ENCODE measurements around the gene SMYD5. TPM values are rescaled to one million over a fixed set of nuclear protein-coding genes. Genes with fewer than 3 reads are reported as not detected.

SMYD5 gene
- total and polyA plus RNA-seq, 7 experiments from 2014 or later, result 25.1 to 76.2 (median 32.5) TPM

DNA sequence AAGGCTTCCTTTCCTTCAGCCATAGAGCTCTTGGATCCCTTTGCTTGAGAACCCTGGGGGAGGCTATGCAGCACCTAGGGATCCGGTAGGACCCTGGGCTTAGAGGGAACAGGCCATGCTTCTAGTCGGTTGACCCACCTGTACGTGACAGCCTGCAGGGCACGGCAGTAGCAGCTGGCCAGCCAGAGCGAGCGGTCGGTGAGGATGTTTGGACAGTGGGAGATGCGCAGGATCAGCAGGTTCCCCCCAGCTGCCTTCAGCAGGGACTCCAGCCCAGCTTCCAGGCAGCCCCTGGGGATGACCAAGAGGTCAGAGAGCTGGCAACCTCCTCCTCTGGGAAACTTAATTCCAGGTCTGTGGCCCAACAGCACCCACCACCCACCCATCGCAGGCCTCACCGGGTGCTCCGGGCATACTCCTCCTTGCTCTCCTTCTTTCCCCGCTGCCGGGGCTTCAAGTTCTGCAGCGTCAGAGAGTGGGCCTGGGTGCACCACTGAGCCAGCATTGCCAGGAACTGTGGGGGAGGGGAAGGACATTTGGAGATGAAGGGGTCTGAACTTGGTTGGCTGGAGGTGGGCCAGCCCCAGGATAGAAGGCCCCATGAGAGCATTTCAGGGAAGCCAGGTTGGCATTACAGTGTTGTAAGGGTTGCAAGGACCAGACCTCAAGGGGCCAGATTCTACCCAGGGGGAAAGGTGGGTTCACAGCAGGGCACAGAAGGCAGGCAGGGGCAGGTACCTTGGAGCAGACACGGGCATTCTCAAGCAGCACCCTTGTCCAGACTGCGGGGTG lies 49.7 kb downstream of the SMYD5 start:
- Mint-ChIP-seq H3K36me3 (peaks cover 0 to 9% (median 5%) of the 10 kb centered on the region in 5 donors), H3K27ac (no peak overlapping the region), H3K4me3 (no peak overlapping the region), H3K27me3 (no peaks in the 10 kb centered on the region), H3K4me1 (peaks cover 11 to 22% (median 19%) of the 10 kb centered on the region in 7 donors), H3K9me3 (peaks cover 0 to 3% (median 0%) of the 10 kb centered on the region in 11 donors)
- H3K4me3 ChIP-seq (ENCODE audit: low read length), result no peak overlapping the region
- H3K4me1 ChIP-seq (ENCODE audit: control insufficient read depth in 2 of 2, insufficient read depth in 2 of 2, low read length in 2 of 2), result peaks cover 0 to 9% of the 10 kb centered on the region in 2 donors
- H3K9me3 ChIP-seq (ENCODE audit: control insufficient read depth in 2 of 3, low read length in 3 of 3), result no peaks in the 10 kb centered on the region
- peaks cover 0 to 50% (median 0%) of the 10 kb centered on the region in 3 experiments for H3K36me3 ChIP-seq (ENCODE audit: control insufficient read depth in 2 of 3, insufficient read depth in 3 of 3, low read length in 3 of 3)
- H3K27me3 ChIP-seq (ENCODE audit: control insufficient read depth in 2 of 2, insufficient read depth in 2 of 2, low read length in 2 of 2), result no peaks in the 10 kb centered on the region
- CTCF ChIA-PET, result no interaction called here
- ATAC-seq (no peak), DNase-seq (no peak)
- H3K27ac ChIP-seq (ENCODE audit: low read depth, low read length), result no peak overlapping the region
- POLR2A ChIA-PET, result no interaction called here
- intact Hi-C loops (cut with micrococcal nuclease), result no loop called here

DNA sequence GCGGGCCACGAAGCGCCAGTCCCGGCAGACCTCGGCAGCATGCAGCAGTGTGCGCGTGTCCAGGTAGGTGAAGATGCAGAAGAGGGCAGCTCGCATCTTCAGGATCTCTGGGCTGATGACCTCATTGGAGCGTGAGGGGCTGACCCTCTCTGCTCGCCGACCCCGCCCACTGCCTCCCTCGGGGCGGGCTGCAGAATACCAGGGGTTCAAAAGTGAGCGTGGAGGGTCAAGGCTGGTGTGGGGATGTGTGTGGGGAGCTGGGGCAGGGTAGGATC lies 50.2 kb downstream of the SMYD5 start:
- Mint-ChIP-seq H3K27ac (no peak overlapping the region), H3K9me3 (peaks cover 0 to 3% (median 0%) of the 10 kb centered on the region in 11 donors), H3K4me3 (no peak overlapping the region), H3K27me3 (no peaks in the 10 kb centered on the region), H3K4me1 (peaks cover 11 to 20% (median 18%) of the 10 kb centered on the region in 7 donors), H3K36me3 (peaks cover 0 to 9% (median 5%) of the 10 kb centered on the region in 5 donors)
- no peak overlapping the region for H3K27ac ChIP-seq (ENCODE audit: low read depth, low read length)
- DNase-seq (no peak), ATAC-seq (no peak)
- H3K36me3 ChIP-seq (ENCODE audit: control insufficient read depth in 2 of 3, insufficient read depth in 3 of 3, low read length in 3 of 3), result peaks cover 0 to 45% (median 0%) of the 10 kb centered on the region in 3 experiments
- ChIA-PET CTCF (no interaction called here), POLR2A (no interaction called here)
- intact Hi-C loops (cut with micrococcal nuclease), result no loop called here
- H3K27me3 ChIP-seq (ENCODE audit: control insufficient read depth in 2 of 2, insufficient read depth in 2 of 2, low read length in 2 of 2), result no peaks in the 10 kb centered on the region
- H3K4me1 ChIP-seq (ENCODE audit: control insufficient read depth in 2 of 2, insufficient read depth in 2 of 2, low read length in 2 of 2), result peaks cover 0 to 12% of the 10 kb centered on the region in 2 donors
- no peaks in the 10 kb centered on the region for H3K9me3 ChIP-seq (ENCODE audit: control insufficient read depth in 2 of 3, low read length in 3 of 3)
- H3K4me3 ChIP-seq (ENCODE audit: low read length), result no peak overlapping the region

DNA sequence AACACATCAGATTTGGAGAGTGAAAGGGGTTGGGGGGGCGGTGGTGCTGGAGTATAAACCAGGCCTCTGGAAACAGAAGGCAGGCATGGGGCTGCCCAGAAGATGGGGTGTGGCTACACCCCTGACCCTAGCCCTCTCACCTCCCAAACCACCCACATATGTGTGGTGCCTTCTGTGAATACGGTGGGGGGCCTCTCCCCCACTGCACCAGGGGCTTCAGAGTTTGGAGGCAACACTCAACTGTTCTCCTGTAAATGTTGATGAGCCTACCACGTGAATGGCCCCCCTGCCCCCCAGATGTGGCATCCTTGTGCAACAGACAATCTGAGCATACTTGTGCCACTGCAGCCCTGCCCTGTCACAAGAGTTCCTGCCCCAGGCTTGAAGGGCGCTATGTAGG lies 50.7 kb downstream of the SMYD5 start:
- Histone ChIP-seq H3K27ac (ENCODE audit: low read depth, low read length) (no peak overlapping the region), H3K27me3 (ENCODE audit: control insufficient read depth in 2 of 2, insufficient read depth in 2 of 2, low read length in 2 of 2) (no peaks in the 10 kb centered on the region), H3K4me1 (ENCODE audit: control insufficient read depth in 2 of 2, insufficient read depth in 2 of 2, low read length in 2 of 2) (peaks cover 0 to 12% of the 10 kb centered on the region in 2 donors), H3K36me3 (ENCODE audit: control insufficient read depth in 2 of 3, insufficient read depth in 3 of 3, low read length in 3 of 3) (peaks cover 0 to 39% (median 0%) of the 10 kb centered on the region in 3 experiments), H3K4me3 (ENCODE audit: low read length) (no peak overlapping the region), H3K9me3 (ENCODE audit: control insufficient read depth in 2 of 3, low read length in 3 of 3) (no peaks in the 10 kb centered on the region)
- ChIA-PET CTCF (no interaction called here), POLR2A (no interaction called here)
- Mint-ChIP-seq H3K4me1 (peaks cover 13 to 22% (median 19%) of the 10 kb centered on the region in 7 donors), H3K27me3 (no peaks in the 10 kb centered on the region), H3K9me3 (peaks cover 0 to 3% (median 0%) of the 10 kb centered on the region in 11 donors), H3K36me3 (peaks cover 0 to 9% (median 5%) of the 10 kb centered on the region in 5 donors), H3K27ac (no peak overlapping the region), H3K4me3 (no peak overlapping the region)
- intact Hi-C loops (cut with micrococcal nuclease), result no loop called here
- ATAC-seq (no peak), DNase-seq (no peak)

DNA sequence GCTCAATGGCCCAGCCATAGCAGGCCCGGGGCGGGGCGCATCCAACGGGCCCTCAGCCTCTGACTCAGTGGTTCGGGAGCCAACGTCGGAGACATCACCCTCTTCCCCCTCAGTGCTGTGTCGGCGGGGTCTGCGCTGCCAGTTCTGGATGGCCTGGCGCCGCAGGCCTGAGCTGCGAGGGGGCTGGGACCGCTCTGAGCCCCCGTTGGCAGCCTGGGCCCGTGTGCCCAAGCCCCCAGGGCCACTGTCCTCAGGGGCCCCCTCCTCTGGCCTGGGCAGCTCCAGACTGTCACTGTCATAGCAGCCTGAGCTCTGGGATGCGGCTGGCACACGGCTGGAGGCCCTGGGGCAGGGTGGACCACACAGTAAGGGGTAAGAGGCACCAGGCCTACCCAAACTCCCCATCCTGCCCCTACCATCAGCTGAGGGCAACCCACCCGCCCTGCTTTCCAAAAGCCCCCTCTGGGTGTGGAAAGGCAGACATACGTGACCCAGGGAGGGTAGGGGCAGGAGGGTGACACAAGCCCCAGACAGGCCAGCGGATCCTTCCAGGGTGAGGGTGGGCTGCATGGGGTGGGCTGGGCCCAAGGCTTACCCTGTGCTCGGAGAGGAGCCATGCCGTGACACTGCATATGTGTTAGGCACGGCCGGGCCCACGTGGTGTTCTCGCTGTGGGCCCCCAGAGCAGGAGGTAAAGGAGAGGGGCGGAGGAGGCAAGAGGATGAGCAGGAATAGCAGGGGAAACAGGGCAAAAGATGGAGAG lies 51.4 kb downstream of the SMYD5 start:
- Histone ChIP-seq H3K36me3 (ENCODE audit: control insufficient read depth in 2 of 3, insufficient read depth in 3 of 3, low read length in 3 of 3) (peaks cover 0 to 33% (median 0%) of the 10 kb centered on the region in 3 experiments), H3K4me3 (ENCODE audit: low read length) (no peak overlapping the region), H3K27me3 (ENCODE audit: control insufficient read depth in 2 of 2, insufficient read depth in 2 of 2, low read length in 2 of 2) (no peaks in the 10 kb centered on the region), H3K9me3 (ENCODE audit: control insufficient read depth in 2 of 3, low read length in 3 of 3) (no peaks in the 10 kb centered on the region), H3K27ac (ENCODE audit: low read depth, low read length) (no peak overlapping the region), H3K4me1 (ENCODE audit: control insufficient read depth in 2 of 2, insufficient read depth in 2 of 2, low read length in 2 of 2) (peaks cover 0 to 12% of the 10 kb centered on the region in 2 donors)
- ATAC-seq (no peak), DNase-seq (no peak)
- Mint-ChIP-seq H3K9me3 (peaks cover 0 to 3% (median 0%) of the 10 kb centered on the region in 11 donors), H3K27me3 (no peaks in the 10 kb centered on the region), H3K4me1 (peaks cover 18 to 27% (median 23%) of the 10 kb centered on the region in 7 donors), H3K27ac (peak overlapping the region in 1 of 9 donors; percentile 70), H3K36me3 (peaks cover 0 to 9% (median 5%) of the 10 kb centered on the region in 5 donors), H3K4me3 (no peak overlapping the region)
- CTCF ChIA-PET, result no interaction called here
- POLR2A ChIA-PET, result no interaction called here
- intact Hi-C loops (cut with micrococcal nuclease), result no loop called here

DNA sequence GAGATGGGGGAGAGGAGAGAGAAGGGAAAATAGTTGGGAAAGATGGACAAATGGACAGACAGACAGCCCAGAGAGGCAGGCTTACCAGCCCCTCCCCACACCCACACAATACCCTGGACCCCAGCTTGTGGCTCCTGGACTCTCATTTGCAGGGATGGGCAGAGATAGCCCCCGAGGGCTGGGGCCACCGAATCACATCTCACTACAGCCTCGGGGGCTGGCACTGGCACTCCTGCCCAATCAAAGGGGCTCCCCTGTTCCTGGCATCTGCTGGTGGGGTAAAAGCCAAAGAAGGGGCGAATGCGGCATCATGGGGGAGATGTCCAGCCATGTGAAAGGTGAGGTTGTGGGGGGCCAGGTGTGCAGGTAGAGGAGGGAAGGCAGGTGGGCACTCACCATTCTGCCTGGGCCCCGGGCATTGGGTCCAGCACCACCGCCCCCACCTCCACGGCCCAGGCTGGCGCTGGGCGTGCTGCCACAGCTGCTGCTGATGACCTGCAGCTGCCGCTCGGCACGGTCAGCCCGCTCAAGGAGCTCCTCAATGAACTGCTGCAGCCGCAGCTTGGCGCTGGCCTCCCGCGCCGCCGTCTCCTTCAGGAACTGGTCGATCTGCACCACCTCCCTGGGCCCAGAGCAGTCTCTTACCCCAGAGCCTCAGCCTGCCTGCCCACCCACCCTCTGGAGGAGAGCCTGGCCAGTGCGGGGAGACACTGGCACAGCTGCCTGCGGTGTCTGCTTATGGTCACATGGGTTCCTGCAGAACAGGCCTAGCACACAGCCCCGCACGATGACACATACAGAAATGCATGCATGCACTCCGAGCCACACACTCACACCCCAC lies 52.2 kb downstream of the SMYD5 start:
- Histone ChIP-seq H3K36me3 (ENCODE audit: control insufficient read depth in 2 of 3, insufficient read depth in 3 of 3, low read length in 3 of 3) (peaks cover 0 to 30% (median 0%) of the 10 kb centered on the region in 3 experiments), H3K27ac (ENCODE audit: low read depth, low read length) (no peak overlapping the region), H3K9me3 (ENCODE audit: control insufficient read depth in 2 of 3, low read length in 3 of 3) (no peaks in the 10 kb centered on the region), H3K4me1 (ENCODE audit: control insufficient read depth in 2 of 2, insufficient read depth in 2 of 2, low read length in 2 of 2) (peaks cover 0 to 12% of the 10 kb centered on the region in 2 donors), H3K4me3 (ENCODE audit: low read length) (no peak overlapping the region), H3K27me3 (ENCODE audit: control insufficient read depth in 2 of 2, insufficient read depth in 2 of 2, low read length in 2 of 2) (no peaks in the 10 kb centered on the region)
- DNase-seq (no peak), ATAC-seq (no peak)
- no peaks in the 10 kb centered on the region for H3K27me3 Mint-ChIP-seq
- peak overlapping the region in 1 of 10 donors; percentile 12 for H3K4me3 Mint-ChIP-seq
- H3K27ac Mint-ChIP-seq, result peak overlapping the region in 2 of 9 donors; percentile 4 to 70
- peaks cover 0 to 3% (median 0%) of the 10 kb centered on the region in 11 donors for H3K9me3 Mint-ChIP-seq
- intact Hi-C loops (cut with micrococcal nuclease), result no loop called here
- ChIA-PET POLR2A (no interaction called here), CTCF (no interaction called here)
- peaks cover 0 to 11% (median 5%) of the 10 kb centered on the region in 5 donors for H3K36me3 Mint-ChIP-seq
- peaks cover 23 to 34% (median 26%) of the 10 kb centered on the region in 7 donors for H3K4me1 Mint-ChIP-seq

DNA sequence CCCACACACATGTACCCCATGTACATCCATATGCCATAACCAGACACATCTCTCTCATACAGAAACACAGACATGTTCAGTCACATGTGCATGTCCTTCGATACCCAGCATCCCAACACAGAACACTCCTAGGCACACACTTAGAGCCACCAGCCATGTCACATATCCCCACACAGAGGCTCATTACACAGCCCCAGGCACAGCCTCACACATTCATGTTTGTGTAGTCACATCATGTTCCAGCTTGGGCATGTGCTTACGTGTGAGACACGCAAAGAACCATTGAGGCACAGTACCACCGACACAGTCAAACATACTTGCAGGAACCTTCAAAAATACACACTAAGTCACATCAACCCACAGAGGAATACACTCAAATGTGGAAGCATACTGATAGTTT lies 53.0 kb downstream of the SMYD5 start:
- H3K4me1 ChIP-seq (ENCODE audit: control insufficient read depth in 2 of 2, insufficient read depth in 2 of 2, low read length in 2 of 2), result peaks cover 0 to 12% of the 10 kb centered on the region in 2 donors
- H3K27ac ChIP-seq (ENCODE audit: low read depth, low read length), result no peak overlapping the region
- POLR2A ChIA-PET, result interaction anchor here (0.5 kb wide), 1 partner anchor 1935 kb away, joined by 3 read pairs; the partner anchor contains the start of gene ZNF638
- CTCF ChIA-PET, result no interaction called here
- H3K9me3 ChIP-seq (ENCODE audit: control insufficient read depth in 2 of 3, low read length in 3 of 3), result no peaks in the 10 kb centered on the region
- H3K27ac Mint-ChIP-seq, result peak overlapping the region in 2 of 9 donors; percentile 2 to 4
- H3K27me3 ChIP-seq (ENCODE audit: control insufficient read depth in 2 of 2, insufficient read depth in 2 of 2, low read length in 2 of 2), result no peaks in the 10 kb centered on the region
- peaks cover 0 to 11% (median 5%) of the 10 kb centered on the region in 5 donors for H3K36me3 Mint-ChIP-seq
- H3K4me1 Mint-ChIP-seq, result peaks cover 23 to 34% (median 26%) of the 10 kb centered on the region in 7 donors
- intact Hi-C loops (cut with micrococcal nuclease), result no loop called here
- peaks cover 0 to 3% (median 0%) of the 10 kb centered on the region in 11 donors for H3K9me3 Mint-ChIP-seq
- no peaks in the 10 kb centered on the region for H3K27me3 Mint-ChIP-seq
- H3K4me3 ChIP-seq (ENCODE audit: low read length), result no peak overlapping the region
- peak overlapping the region in 2 of 10 donors; percentile 1 to 12 for H3K4me3 Mint-ChIP-seq
- ATAC-seq (no peak), DNase-seq (no peak)
- peaks cover 0 to 27% (median 0%) of the 10 kb centered on the region in 3 experiments for H3K36me3 ChIP-seq (ENCODE audit: control insufficient read depth in 2 of 3, insufficient read depth in 3 of 3, low read length in 3 of 3)

All from naive thymus-derived CD4-positive, alpha-beta T cell (primary cell).